8988T (cell line): ENCODE measurements around the gene RNF40.
A peak's percentile ranks its signal among the peaks of the same experiment; 100 is the strongest.

ENCODE experiments used
- DNase-seq: peaks from one replicate; pipeline ENCODE4 v3.0.0; 2011

RNF40 gene

GRCh38 chr16:30740364-30741251 lies 21.5 kb upstream of the RNF40 start:
- DNase-seq: no peak

GRCh38 chr16:30741461-30741914 lies 20.6 kb upstream of the RNF40 start:
- DNase-seq: peak; percentile 61

- no peak for DNase-seq
Observed at GRCh38 chr16:30743716-30744115, 18.4 kb upstream of the RNF40 start.

- DNase-seq: no peak
Observed at GRCh38 chr16:30744183-30744582, 17.9 kb upstream of the RNF40 start.

GRCh38 chr16:30745082-30745481 lies 17.0 kb upstream of the RNF40 start:
- no peak for DNase-seq

- DNase-seq: no peak
Observed at GRCh38 chr16:30746638-30747175, 15.4 kb upstream of the RNF40 start.

- DNase-seq: no peak
Observed at GRCh38 chr16:30747331-30747730, 14.8 kb upstream of the RNF40 start.

GRCh38 chr16:30747799-30748633 lies 14.1 kb upstream of the RNF40 start, which contains the start of gene PHKG2:
TSS of gene PHKG2 (plus strand) at chr16:30748425. CDS start at chr16:30748821, 396 bp downstream.
- DNase-seq: peak; percentile 61

GRCh38 chr16:30748634-30749445 lies 13.3 kb upstream of the RNF40 start:
- no peak for DNase-seq

GRCh38 chr16:30750201-30750600 lies 11.9 kb upstream of the RNF40 start:
- no peak for DNase-seq

- DNase-seq: no peak
Observed at GRCh38 chr16:30750876-30751465, 11.2 kb upstream of the RNF40 start.

GRCh38 chr16:30753596-30753995 lies 8.5 kb upstream of the RNF40 start:
- DNase-seq: no peak

GRCh38 chr16:30755955-30756780 lies 6.0 kb upstream of the RNF40 start:
- no peak for DNase-seq

- DNase-seq: no peak
Observed at GRCh38 chr16:30756781-30757100, 5.4 kb upstream of the RNF40 start.

GRCh38 chr16:30757316-30757715 lies 4.8 kb upstream of the RNF40 start:
- no peak for DNase-seq

GRCh38 chr16:30758988-30759491 lies 3.1 kb upstream of the RNF40 start:
- DNase-seq: no peak

GRCh38 chr16:30760001-30760559 lies 2.0 kb upstream of the RNF40 start:
- DNase-seq: no peak

GRCh38 chr16:30760577-30761426 lies 1.3 kb upstream of the RNF40 start:
- no peak for DNase-seq

GRCh38 chr16:30761427-30761927 lies 645 bp upstream of the RNF40 start:
- DNase-seq: no peak
